Glomerular visceral epithelial cell (primary cell): ENCODE results near the gene EPN2.
"Not testable (repeated sequence)": the region's sequence is repeated elsewhere in the genome, so short reads cannot be mapped to it uniquely, and the experiment has no call there.

Experiments used
- DNase-seq: peaks from one replicate; pipeline ENCODE4 v3.0.0-alpha.2; 2016; ENCODE audit errors: extremely low spot score

Gene EPN2

GRCh38 chr17:19237139-19237388 lies at the start of gene EPN2:
TSS of gene EPN2 (plus strand) at chr17:19237366. CDS start at chr17:19283120, 45,754 bp downstream.
- peak; percentile 54 for DNase-seq

- DNase-seq, result not testable (repeated sequence)
These were observed 49.0 kb upstream of the EPN2 start for GRCh38 chr17:19187883-19188869.

- DNase-seq, result not testable (repeated sequence)
These were observed 48.1 kb upstream of the EPN2 start for GRCh38 chr17:19188870-19189708.

DNA sequence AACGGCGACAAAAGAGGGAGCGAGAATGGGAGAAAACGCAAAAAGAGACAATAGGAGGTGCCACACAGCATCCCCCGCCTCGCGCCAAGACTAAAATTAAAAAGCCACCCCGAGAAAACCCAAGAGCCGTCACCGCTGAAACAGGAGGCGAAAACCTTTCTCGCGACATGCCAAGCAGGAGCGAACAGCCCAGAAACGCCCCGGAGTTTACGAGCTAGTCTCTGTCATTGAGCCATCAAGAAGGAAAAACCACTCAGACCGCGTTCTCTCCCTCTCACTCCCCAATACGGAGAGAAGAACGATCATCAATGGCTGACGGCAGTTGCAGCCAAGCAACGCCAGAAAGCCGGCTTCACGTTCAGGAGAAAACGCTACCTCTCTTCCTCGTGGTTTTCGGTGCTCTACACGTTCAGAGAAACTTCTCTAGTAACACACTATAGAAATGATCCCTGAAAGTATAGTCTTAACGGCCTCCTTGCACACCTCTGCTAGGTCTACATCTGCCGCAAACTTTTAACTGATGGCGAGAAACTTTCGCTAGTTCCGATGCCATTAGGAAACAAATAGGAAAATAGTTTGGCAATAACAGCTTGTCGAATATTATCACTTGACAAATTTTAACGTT lies 47.3 kb upstream of the EPN2 start:
- DNase-seq, result not testable (repeated sequence)

DNA sequence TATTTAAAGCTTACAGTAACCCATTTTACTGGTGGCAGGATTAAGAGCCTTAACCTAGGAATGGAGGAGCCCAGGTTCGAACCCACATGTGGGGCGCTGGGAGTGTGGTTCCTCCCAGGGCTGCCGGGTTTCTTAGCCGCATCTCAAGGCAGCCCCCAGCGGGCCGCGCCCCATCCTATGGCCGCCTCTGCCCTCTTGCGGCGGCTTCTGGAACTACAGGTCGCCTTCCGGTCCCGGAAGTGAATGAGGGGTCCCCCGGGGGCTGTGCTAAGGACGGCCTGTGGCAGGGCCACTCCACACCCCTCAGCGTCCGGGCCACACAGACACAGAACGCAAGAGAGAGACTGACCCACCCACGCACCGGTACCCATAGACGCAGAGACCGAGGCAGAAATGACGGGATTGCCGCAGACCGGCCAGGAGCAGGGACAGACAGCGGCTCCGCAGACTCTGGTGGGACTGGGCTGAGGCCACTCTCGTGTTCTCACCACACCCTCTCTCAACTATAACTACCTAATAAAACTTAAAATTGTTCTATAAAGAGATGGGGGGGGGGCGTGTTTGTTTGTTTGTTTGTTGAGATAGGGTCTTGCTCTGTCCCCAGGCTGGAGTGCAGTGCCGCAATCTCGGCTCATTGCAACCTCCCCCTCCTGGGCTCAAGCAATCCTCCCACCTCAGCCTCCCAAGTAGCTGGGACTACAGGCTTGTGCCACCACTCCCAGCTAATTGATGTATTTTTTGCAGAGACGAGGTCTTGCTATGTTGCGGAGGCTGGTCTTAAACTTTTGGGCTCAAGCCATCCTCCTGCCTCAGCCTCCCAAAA lies 40.6 kb upstream of the EPN2 start:
- DNase-seq, result not testable (repeated sequence)

DNA sequence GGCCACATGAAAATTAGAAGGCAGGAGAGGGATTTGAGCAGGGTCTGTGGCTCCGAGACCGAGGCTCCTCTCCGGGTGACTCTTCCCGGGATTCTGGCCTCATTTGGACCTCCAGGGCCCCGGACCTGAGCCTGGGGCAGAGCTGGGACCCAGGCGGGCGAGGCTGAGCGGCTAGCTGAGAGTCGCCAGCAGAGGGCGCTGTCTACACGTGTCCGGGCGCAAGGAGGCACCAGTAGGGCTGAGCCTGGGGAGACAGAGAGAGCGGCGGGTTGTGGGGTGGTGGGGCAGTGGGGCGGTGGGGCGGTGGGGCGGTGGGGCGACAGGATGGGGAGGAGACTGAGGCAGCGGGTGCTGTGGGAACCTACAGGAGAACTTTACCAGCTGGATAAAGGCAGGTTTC lies 34.7 kb upstream of the EPN2 start:
- not testable (repeated sequence) for DNase-seq

GRCh38 chr17:19203429-19203828 lies 33.7 kb upstream of the EPN2 start:
- DNase-seq, result not testable (repeated sequence)

DNA sequence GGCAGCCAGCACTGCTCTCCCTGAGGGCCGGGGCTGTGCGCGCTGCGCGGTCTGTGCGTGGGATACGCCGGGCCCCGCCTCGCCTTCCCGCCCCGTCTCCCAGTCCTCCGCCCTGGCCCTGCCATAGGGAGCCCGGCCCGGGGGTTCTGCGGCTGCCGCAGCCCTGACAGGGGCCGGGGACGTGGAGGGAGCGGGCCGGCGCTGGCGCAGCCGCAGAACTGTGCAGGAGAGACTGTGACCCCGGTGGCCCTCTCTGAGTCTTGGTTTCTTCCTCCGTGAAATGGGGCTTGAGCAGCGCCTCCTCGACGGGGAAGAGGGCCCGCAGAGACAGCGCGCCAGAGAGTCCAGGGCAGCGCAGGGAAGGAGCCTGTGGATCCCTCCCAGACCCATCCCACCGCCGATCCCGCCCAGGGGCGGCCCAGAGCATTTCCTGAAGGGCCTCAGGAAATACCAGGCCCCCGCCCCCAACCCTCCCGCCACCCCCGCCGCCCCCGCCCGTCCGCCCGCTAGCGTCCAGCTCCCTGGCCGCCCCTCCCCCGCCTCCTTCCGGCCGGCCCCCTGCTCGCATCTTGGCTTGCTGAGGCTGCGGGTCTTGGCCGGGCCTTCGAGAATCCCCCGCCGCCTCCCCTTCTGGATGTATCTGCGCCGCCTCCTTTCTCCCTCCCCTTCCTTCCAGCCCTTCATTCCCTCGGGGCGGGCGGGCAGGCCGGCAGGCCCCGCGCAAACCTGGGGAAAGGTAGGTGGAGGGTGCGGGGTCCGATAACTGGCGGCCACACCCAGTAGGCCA lies 21.9 kb upstream of the EPN2 start:
- DNase-seq, result not testable (repeated sequence)

DNA sequence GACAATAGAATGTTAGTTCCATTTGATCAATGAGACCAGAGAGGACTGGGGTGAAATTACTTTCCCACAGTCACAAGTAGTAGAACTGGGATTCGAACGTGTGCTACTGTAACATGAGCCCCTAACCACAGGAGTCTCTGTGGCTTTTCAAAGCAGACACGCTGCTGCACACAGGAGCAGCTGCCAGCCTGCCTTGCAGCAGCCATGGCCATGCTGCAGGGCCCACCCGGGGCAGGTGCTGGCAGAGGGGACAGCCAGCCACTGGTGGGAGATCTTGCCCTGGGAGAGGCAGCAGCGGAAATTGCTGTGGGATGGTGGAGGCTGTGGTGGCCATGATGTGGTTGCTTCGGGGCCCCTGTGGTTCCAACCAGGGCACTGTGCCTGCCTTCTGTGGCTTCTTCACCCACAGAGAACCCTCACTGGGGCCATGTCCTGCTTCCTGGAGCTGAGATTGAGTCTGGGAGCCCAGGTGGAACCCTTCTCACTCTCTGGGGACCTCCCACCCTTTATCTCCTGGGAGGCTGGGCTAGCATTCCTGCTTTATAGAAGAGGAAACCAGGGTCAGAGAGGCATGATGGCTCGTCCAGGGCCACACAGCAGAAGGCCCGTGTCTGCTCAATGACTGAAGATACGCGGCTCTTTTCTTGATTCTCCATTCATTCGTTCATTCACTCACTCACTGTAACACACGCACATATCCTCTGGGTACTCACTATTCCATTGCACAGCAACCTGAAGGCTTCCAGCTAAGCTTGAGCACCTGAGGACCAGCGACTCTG lies 20.8 kb upstream of the EPN2 start:
- not testable (repeated sequence) for DNase-seq

DNA sequence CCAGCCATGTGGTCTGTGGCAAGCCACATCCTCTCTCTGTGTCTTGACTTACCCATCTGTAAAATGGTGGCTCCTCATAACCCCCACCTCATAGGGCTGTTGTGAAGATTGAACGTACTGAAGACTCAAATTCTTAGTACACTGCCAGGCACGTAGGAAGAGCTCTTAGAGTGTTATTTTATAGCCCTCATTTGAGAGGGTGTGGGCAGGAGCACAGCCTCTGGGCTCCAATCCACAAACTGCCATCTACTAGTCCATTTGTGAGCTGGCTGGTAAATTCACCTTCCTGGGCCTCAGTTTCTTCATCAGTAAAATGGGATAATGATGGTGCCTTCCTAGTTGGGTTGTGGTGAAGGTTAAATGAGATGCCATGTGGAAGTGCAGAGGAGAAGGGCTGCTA lies 18.3 kb upstream of the EPN2 start:
- DNase-seq, result not testable (repeated sequence)

DNA sequence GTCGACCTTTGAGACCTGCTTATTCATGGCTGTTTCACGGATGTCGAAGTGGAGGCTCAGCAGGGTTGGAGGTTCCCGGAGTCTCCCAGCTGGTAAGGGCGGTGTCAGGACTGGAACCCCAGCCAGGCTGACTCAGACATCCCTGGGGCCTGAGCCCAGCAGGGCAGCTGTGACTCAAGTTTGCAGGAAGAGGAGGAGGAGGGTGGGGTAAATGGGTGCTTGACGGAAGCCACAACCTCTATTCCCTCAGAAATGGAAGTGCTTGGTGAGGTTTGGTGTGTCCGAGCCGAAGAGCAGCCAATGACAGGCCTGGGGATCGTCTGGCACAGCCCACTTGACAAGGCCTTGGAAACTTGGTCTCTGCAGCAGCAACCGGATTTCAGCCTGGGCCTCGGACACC lies 17.8 kb upstream of the EPN2 start:
- DNase-seq, result not testable (repeated sequence)

DNA sequence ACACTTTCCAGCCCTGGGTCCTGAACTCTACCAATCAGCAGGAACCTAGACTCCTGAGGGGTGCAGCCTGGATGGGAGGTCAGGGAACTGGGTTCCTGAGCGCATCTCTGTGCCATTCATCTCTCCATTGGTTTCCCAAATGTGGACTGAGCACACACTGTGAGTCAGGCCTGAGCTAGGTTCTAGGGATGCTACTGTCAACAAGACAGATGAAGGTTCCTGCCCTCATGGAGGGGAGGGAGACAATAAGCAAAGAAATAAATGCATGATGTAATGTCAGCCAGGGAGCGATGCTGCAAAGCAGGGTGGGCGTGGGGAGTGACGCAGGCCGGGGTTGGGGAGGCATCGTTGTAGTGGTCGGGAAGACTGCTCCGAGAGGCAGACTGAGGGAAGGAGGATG lies 17.0 kb upstream of the EPN2 start:
- DNase-seq, result not testable (repeated sequence)

DNA sequence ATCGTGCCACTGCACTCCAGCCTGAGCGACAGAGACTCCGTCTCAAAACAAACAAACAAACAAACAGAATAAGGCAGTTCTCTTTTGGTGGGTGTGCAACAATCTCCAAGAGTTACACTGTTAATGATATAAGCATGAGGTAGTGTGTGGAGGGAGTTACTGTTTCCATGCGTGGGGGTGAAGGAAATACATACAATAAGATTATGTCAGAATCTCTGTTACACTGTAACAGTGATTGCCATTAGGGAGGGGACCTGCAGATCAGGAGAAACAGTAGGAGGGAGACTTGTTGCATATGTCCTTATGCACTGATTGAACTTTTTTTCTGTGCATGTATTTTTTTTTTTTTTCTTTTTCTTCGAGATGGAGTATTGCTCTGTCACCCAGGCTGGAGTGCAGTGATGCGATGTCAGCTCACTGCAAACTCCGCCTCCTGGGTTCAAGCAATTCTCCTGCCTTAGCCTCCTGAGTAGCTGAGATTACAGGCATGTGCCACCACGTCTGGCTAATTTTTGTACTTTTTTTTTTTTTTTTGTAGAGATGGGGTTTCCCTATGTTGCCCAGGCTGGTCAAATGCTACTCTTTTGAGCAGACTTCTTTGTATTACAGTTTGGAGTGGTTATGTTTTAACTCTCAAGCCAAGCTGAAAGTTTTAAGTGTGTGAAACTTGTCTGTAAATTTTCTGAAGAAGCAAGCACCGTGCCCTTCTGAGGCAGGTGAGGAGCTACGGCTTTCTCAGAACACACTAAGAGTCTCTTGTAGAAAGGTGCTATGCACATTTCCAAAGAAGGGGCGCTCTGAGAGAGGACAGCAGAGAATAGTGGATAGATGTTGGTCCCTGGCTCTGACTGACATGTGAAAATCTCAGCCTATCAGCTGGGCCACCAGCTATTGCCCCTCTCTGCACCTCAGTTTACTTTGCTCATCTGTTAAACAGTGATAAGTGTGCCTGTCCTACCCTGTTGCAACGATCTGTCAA lies 10.3 kb upstream of the EPN2 start:
- DNase-seq, result not testable (repeated sequence)

- not testable (repeated sequence) for DNase-seq
These were observed 2.5 kb upstream of the EPN2 start for GRCh38 chr17:19234676-19235075.

DNA sequence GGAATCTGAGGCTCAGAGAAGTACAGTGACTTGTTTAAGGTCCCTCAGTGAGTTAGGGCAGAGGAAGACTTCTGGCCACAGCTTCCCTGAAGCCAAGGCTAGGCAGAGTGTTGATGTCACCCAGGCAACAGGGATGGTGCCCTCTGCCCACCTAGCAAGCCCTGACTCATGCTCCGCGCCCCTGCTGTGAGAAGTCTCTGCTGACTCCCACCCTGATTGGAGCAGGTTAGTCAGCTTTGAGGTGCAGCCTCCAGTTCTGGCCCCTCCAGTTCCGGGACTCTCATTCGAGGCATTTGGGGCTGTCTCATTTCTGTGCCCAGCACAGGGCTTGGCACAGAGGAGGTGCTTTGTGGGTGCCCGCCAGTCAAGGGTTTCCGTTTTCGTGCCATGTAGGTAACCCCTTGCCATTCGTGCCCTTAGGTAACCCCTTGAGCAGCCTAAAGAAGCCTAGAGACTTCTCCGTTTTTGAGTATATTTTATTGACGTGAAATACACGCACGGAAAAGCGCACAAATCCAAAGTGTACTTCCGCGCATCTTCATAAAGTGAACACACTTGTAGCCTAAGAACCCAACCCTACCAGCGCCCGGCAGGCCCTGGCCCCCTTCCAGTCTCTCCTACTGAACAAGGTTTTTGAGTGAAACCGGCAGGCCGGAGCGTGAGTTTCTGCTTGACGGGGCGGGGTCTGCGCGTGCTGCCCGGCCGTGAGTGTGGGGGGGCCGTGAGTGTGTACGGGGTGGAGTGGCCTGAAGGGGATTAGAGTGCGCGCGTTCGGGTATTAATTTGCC lies 621 bp upstream of the EPN2 start:
- DNase-seq, result not testable (repeated sequence)

- peak; percentile 22 for DNase-seq
These were observed 412 bp downstream of the EPN2 start for GRCh38 chr17:19237389-19238166.

GRCh38 chr17:19238167-19238505 lies 970 bp downstream of the EPN2 start:
- DNase-seq, result peak; percentile 38
